GM18508 (cell line): ENCODE measurements around the gene FBXL20.
"Not testable (repeated sequence)": the region's sequence is repeated elsewhere in the genome, so short reads cannot be mapped to it uniquely, and the experiment has no call there.

ENCODE experiments used
- ATAC-seq: cut with Tn5 transposase; IDR thresholded peaks from one replicate; pipeline ENCODE4 v1.9.1; 2021; ENCODE audit warnings: moderate number of reproducible peaks; ENCODE audit not compliant: insufficient read depth, unreplicated experiment

FBXL20 gene

DNA sequence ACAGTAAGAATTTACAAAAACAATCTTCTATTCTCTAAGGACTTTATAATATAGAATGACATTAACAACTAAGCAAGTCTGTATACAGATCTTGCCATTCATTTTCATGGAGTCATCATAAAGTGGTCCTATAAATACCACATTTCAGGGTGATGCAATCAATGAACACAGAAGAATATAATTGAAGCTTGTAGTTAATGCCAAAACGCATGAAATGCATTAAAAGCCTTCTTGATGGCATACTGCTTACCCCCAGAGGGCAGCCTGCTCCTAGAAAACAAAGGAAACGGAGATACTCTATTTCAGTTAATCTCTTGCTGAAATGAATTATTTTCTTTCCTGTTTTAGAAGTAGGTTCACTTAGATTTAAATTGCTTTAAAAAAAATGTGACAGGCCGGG, 130.5 kb downstream of the FBXL20 start:
- no peak for ATAC-seq

DNA sequence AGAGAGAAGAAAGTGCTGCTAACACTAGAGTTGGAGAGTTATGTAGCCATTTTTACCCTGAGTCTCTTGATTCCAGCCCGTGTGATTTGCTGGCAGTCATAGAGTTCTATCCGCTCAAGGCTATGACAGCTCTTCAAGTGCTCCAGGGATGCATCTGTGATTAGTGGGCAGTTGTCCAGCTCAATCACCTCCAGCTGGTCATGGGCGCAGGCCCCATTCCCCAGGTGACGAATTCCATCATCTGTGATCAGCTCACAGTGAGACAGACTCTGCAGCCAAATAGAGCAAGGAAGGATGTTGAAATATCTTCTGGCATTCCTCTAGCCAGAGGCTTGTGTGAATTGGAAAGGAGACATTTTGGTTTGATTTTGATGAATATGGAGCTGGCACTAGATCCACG, 137.3 kb downstream of the FBXL20 start:
- ATAC-seq = no peak

DNA sequence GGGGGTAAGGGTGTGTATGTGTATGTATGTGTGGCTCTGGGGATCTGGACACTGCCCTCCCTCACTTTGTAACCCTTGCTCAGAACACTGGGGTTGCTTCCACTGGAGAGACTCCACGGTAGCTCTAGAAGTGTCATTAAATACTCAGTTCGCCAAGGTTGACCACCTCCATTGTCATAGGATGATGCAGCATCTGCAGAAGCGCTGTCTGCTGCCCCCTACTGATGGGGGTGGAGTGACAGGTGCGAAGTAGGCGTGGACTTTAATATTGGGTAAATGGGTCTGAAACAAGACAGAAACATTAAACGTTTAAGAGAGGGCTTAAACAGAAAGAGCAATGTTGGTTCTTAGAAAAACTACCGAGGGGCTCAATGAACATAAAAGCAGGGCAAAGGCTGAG, 140.1 kb downstream of the FBXL20 start:
- ATAC-seq = no peak

DNA sequence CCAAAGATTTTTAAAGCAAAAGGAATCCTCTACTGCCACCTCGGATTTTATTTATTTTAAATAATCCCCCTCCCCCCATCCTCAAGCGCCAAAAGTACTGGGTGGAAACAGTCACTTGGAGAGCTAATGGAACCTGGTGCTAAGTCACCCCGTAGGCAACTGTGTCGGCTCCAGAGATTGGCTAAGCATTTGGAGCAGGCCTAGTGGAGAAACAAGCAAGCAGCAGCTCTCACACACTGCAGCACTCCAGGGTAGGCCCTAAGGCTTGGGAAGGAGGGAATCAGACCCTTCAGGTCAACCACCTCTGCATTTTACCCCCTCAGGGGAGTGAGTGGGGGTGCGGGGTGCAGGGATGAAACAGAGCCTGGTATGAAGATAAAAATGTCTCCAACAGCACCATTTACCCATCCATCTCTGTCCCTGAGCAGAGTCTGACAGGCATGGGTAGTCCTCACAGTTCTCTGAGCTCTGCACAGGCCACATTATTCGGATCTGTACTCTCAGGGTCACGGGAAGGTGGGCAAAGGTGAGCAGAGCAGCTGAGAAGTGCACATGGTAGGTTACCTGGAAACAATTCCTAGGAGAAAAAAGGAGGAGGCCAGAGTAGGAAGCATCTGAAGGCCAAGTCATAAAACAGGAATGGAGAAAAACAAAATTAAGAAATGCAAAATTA, 148.5 kb downstream of the FBXL20 start:
- no peak for ATAC-seq

DNA sequence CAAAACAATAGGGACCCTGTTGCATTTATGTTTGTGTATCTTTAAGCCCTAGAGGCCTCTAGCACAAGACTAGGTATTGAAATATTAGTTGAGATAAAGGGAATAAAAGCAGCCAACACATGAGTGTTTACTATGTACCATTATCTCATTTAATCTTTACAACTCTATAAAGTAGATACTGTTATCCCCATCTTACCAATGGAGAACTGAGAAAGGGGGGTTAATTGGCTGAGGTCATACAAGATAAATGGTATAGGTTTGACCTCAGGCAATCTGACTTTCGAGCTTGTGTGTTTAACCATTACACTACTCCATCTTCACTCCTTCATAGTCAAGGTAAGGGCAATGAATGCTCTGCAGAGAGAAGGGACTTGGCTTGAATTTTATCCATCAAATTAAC, 149.4 kb downstream of the FBXL20 start:
- ATAC-seq = no peak

DNA sequence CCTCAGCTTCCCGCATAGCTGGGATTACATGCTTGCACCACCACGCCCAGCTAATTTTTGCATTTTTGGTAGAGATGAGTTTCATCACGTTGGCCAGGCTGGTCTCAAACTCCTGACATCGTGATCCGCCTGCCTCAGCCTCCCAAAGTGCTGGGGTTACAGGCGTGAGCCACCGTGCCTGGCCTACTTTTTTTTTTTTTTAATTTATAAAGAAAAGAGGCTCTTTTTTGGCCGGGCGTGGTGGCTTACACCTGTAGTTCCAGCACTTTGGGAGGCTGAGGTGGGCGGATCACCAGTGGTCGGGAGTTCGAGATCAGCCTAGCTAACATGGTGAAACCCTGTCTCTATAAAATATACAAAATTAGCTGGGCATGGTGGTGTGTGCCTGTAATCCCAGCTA, 151.3 kb downstream of the FBXL20 start:
- ATAC-seq = not testable (repeated sequence)

DNA sequence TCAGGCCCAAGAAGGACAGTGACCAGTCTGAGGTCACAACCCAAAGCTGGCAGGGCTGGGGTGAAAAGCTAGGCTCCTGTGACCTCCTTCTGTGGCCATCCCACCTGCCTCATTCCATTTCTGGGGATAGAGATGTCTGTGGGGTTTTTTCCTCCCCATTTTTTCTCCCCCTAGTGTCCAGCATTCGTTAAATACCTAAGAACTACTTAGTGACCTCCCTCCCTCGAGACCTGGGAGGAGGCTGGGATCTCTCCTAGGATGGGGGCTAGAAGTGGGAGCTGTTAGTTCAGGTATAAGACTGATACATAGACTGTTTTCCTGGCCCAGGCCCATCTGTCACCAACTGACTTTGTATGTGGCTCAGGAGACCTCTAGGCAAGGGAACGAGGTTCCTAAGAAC, 155.2 kb downstream of the FBXL20 start:
- no peak for ATAC-seq

DNA sequence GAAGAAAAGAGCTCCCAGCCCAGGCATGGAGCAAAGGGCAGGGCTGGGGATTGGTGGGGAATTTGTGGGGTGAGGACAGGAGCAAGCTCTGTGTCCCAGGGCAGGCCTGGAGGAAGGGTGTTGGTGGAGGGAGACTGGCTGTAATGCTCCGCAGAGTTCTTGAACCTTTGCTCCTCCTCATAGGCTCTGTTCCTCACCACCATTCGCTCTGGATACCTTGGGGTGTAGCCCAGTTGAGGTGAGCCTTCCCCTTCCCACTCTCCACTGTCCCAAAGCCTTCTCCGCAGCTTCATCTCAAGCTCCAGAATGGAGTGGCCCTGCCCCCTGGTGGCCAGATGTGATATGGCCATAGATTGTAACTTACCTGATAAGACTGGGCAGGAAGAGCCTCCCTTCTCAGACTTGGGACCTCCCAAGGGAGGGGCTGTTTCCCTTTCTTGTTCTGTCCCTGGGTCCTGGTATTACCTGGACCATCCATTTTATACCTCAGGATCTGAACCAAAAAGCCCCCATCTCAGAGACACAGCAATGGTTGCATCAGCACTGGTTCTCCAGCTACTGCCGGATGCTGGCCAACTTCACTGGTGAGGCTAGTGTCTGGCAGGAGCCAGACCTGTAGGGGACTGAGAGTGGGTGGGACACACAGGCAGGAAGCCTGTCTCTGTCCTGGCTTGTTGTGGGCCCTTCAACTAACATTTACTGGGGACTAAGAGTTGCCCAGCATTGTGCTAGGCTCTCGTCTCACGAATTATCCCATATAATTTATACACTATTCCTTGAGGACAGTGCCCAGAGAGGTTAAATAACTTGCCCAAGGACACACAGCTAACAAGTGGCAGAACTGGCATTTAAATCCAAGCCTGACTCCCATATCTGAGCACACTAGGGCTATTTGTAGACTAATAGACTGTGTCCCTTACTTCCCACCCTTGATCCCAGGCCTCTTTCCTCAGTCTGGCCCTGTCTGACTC, 156.5 kb downstream of the FBXL20 start:
- ATAC-seq = no peak

DNA sequence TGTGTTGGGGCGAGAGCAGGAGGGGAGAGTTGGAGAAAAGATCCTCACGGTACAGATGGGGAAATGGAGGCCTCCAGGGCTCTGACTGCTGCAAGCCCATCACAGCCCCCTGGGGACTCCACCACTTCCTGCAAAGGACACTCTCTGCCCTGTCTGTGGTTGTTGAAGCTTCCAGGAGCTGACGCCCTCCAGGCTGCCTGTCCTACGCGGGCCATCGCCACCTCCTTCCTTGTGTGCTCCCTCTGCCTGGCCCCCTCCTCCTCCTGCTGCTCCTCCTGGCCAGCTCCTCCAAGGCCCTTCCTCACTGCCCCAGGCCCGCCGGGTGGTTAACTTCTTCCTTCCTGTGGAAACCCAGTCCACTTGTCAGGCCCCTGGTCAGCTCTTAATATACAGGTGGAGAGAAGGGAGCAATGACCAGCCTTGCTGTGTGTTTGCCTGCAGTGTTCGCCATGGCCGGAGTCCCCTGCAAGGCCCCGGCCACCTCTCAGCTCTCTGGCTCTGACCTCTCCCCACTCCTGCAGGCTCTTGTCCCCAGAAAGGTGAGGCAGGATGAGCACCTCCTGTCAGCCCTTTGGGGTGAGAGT, 157.3 kb downstream of the FBXL20 start:
- ATAC-seq = no peak

DNA sequence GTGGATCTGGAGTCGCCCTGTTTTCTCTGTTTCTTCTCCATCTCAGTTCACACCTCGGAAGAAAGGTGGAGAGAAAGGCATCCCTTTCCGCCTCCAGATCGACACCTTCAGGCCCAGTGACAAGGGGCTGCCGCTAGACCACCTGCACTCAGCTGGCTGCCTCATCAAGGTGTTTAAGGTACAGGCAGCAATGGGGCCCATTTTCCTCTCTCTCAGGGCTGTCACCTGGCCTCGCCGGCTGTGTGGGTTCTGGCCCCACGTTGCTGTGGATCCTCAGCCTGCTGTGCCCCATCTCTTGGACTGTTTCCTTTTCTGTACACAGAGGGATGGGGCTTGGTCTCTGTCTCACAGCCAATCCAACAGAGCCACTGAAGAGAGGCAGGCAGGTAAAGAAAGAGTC, 158.3 kb downstream of the FBXL20 start:
- no peak for ATAC-seq

DNA sequence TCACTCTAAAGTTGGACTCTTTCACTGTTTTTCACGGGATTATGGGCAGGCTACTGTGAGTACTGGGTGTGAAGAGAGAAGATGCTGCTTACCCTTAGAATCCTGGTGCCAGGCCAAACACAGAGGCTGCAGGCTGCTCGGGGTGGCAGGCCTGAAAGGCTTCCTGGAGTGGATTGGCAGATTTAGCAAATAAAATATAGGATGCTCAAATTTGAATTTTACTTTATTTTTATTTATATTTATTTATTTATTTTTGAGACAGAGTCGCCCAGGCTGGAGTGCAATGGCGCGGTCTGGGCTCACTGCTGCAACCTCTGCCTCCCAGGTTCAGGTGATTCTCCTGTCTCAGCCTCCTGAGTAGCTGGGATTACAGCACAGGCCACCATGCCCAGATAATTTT, 160.8 kb downstream of the FBXL20 start:
- ATAC-seq = no peak

DNA sequence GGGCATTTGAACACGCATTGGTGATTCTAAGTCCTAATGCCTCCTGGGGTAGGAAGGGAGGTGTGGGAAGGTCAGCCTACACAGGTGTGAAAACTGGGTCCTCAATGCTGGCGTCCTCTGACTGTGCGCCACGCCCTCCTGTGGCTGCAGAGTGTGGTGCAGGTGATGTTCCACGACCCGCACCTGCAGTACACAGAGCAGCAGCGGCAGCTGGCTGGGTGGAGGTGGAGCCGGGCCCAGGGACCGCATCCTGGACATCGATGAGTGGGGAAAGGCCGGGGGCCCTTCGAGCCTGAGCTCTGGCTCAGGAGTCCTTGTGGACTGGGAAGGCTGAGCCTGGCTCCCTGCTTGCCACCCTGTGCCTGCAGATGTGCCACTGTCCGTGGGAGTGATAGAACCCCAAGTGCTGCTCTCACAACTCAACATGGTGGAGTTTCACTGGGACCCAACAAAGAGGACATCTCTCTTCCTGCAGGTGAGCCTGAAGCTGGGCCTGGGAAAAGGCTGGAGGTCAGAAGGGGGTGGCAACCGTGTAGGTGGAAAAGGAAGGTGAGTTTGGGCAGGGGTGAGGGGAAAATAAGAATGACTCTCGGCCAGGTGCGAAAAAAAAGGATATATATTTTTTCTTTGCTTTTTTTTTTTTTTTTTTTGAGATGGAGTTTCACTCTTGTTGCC, 161.6 kb downstream of the FBXL20 start:
- ATAC-seq = no peak

DNA sequence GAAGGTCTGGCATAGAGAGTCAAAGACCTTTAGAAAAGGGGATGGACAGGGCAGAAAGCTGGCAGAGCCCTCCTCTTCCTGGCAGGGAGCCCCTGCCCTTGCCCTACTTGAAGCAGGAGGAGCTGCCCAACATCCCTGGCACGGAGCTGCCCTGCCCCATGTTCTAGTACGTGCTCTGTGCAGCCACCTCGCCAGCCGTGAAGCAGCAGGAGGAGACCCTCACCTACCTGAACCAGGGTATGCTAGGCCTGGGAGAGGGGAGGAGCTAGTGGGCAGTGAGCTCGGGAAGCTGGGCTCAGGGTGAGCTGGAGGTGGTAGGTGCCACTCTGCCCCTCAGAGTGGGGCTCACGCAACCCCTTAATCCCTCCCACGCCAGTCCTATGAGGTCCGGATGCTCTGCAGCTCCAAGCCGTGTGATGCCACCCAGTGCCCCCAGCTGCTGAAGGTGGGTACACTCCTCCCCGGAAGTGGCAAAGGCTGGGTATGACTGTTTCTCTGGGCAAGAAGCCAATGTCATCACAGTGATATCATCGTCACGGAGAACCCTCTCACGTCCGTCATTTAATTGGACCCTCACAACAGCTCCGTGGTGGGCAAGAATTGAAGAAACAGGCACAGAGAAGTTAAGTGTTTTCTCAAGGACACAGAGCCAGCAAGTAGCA, 163.0 kb downstream of the FBXL20 start:
- ATAC-seq = no peak

DNA sequence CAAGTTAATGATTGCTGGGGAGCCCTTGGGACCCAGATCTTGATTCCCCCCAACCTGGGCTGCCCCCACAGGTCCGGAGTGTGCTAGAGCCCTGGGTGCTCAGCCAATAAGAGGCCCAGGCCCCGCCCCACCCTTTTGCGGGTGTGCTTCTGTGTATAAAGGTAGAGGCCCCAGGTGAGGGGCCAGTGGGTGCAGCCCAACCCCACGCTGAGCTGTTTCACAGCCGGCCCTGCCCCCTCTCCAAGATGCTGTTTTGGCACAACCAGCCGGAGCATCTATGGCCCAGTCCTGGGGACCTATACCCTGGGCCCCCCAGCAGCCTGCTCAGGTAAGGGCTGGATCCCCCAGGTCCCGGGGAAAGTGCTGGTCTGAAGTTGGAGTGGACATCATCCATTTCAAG, 163.8 kb downstream of the FBXL20 start:
- ATAC-seq = no peak

DNA sequence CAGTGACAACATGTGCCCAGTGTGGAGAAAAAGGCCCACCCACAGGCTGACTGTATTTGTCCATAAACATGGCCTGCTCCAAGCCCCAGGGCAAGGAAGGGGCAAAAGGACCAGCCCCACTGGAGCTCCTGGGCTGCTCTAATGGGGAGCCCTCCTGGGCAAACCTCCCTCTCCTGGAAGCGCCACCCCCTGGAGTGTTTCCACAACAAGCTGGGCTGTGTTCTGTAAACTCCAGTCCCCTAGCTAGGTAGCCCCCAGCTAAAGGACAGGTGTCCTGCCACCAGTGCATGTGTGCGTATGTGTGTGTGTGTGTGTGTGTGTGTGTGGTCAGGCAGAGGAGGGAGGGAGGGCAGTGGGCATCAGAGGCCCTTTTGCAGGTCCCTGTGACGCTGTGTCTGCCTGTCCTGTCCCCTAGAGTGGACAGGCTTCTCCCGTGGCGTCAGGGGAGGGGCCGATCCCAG, 164.4 kb downstream of the FBXL20 start:
- ATAC-seq = no peak

DNA sequence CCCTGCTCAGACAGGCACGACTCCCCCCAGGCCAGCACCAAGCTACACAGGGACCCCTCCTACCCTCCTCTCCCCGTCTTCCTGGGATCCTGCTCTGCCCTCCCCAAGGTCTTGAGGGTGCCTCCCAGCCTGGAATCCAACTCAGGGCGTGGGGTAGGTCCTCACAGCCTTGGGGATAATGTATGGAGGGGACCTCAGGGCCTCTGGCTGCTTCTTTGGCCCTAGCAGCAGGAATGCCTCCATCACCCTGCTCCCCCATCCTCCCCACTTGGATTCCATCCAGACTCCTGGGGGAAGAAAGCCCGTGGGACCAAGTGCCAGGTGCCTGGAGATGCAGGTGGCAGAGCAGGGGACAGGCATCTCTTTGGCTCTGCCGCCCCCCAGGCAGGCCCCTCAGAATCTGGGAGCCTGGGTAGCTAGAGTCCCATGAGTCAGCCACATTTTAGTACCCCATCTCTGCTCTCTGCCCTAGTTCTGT, 164.9 kb downstream of the FBXL20 start:
- no peak for ATAC-seq

DNA sequence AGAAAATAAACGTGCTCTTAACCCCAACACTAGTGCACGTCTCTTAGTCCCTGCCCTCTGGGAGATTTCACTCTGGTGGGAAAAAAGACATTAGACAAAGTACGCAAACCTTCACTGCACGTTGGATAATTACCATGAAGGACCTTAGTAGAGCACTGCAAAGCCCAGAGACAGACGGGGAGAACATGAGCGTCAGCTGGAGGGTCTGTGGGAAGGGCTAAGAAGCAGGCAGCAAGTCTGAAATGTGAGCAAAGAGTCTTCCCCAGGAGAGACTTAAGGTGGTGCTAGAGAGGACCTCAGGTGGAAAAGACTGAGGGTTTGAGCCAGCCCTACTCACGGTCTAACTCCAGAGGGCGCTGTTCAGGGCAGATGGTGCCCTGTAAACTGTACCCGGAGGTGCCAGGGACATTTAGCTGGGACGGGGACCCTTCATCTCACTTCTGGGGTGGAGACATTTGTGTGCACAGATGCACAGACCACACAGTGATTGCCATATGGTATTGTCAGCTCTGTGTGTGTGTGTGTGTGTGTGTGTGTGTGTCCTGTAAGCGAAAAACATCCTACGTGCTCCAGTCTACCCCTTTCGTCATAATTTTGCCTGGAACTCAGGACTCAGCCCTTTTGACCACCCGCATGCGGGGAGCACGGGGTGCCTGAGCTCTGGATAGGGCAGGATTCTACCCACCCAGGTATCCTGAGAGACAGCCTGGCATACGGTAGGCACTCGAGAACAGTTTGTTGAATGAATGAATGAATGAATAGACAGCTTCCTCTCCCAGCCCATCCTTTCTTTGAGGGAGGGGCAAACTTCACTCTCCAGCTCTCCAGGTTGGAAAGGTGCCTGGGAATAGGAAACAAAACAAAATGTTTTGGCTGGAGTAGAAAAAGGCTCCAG, 165.6 kb downstream of the FBXL20 start:
- no peak for ATAC-seq

DNA sequence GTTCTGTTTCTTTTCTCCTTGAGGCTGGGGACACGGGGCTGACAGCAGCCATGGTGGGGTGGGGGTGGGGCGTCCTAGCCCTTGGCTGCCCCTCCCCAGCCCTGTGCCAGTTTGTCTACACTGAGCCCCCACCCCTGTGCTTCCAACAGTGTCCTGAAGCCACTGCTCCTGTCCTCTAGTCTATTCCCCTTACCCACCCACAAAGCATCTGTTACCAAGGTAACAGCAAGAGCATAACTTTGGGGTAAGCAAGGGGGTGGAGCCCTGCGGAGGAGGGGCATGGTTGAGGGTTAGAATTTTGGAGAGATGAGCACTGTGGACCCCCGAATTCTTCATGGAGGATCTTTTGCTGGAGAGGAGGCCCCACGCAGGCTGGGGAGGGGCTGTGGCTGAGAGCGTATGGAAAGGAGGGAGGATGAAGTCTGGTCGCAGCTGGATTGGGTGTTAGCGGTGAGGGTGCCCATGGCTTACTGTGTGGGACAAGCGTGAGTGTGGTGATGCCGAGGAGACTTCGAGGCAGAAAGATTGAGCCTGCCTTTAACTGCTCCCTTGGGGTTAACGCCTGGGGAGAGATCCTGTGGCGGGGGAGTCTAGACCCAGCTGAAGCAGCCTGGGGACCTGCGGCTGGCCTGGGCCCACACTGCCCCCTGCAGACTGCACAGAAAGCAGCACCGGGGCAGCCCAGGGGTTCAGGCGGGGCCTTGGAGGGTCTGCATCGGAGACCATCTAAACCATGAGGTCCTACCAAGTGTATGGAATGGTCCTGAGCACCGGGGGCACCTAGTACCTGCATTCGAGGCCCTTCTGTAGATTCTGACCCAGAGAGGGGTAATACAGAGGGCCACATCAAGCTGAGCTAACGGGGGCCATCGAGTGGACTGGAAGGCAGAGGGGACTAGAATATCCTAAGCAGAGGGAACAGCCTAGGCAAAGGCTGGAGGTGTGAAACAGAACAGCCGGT, 169.6 kb downstream of the FBXL20 start:
- no peak for ATAC-seq
